IMR-90 (cell line): ENCODE measurements around the gene CTCFL. TPM values are rescaled to one million over a fixed set of nuclear protein-coding genes. Genes with fewer than 3 reads are reported as not detected.

ENCODE experiments used
- ATAC-seq: fragments of 200-7000 bp; cut with Tn5 transposase; 2 replicates; pipeline ENCODE4 v1.9.1; 2020; ENCODE audit warnings: low read depth, mild to moderate bottlenecking, moderate library complexity
- BruUV-seq: library from RNA; stranded (reverse); fragments of 400-500 nt; replicated peaks from 2 replicates; lab custom pipeline; 2021; lab: Mats Ljungman, UMichigan
- CTCF ChIA-PET: fragments of 300-600 bp; formaldehyde crosslinking; extraction: SDS; loops from one replicate; lab custom pipeline; 2021; ENCODE audit warnings: antibody characterized with exemption; lab: Yijun Ruan, JAX
- POLR2A ChIA-PET: fragments of 300-600 bp; sonication (Branson Sonifier 250); formaldehyde crosslinking; loops from one replicate; lab custom pipeline; 2022; ENCODE audit warnings: antibody characterized with exemption; ENCODE audit not compliant: unreplicated experiment; lab: Charles Lee
- DNase-seq: peaks from one replicate; pipeline ENCODE4 v3.0.0; 2013
- H2AFZ ChIP-seq: replicated peaks from 2 replicates; pipeline ENCODE3; 2013; ENCODE audit warnings: low read length, mild to moderate bottlenecking; ENCODE audit not compliant: poor library complexity
- H2AK5ac ChIP-seq: 2 replicates; pipeline ENCODE4 v1.6.1; 2013; ENCODE audit warnings: low read depth, low read length, inconsistent platforms
- H2AK9ac ChIP-seq: replicated peaks from 2 replicates; pipeline ENCODE3; 2013; ENCODE audit warnings: mild to moderate bottlenecking, low read depth, low read length, moderate library complexity; ENCODE audit not compliant: poor library complexity
- H2BK120ac ChIP-seq: 2 replicates; pipeline ENCODE4 v1.6.1; 2013; ENCODE audit warnings: low read depth, low read length, inconsistent platforms
- H2BK15ac ChIP-seq: 3 replicates; pipeline ENCODE4 v1.6.1; 2013; ENCODE audit warnings: low read depth, low read length, inconsistent platforms
- H2BK20ac ChIP-seq: 2 replicates; pipeline ENCODE4 v1.6.1; 2013; ENCODE audit warnings: low read depth, mild to moderate bottlenecking, inconsistent platforms, low read length, moderate library complexity
- H2BK5ac ChIP-seq: 2 replicates; pipeline ENCODE4 v1.6.1; 2013; ENCODE audit warnings: mild to moderate bottlenecking, low read depth, low read length, inconsistent platforms; ENCODE audit not compliant: poor library complexity, severe bottlenecking
- H3K14ac ChIP-seq: replicated peaks from 2 replicates; pipeline ENCODE4 v1.6.1; 2013; ENCODE audit warnings: low read depth, low read length, inconsistent platforms
- H3K18ac ChIP-seq: 2 replicates; pipeline ENCODE4 v1.6.1; 2013; ENCODE audit warnings: low read depth, low read length, control low read depth
- H3K23ac ChIP-seq: 2 replicates; pipeline ENCODE4 v1.6.1; 2013; ENCODE audit warnings: low read depth, low read length, inconsistent platforms
- H3K27ac ChIP-seq: 2 replicates; pipeline ENCODE4 v1.5.1; 2013; ENCODE audit warnings: mild to moderate bottlenecking, control low read depth, low read length; ENCODE audit not compliant: insufficient read depth
- H3K27me3 ChIP-seq: 2 replicates; pipeline ENCODE4 v1.6.1; 2013; ENCODE audit warnings: low read length; ENCODE audit not compliant: control insufficient read depth, insufficient read depth
- H3K36me3 ChIP-seq: 2 replicates; pipeline ENCODE4 v1.6.1; 2013; ENCODE audit warnings: low read length, mixed read lengths; ENCODE audit not compliant: control insufficient read depth, insufficient read depth
- H3K4ac ChIP-seq: 2 replicates; pipeline ENCODE4 v1.6.1; 2013; ENCODE audit warnings: low read depth, low read length, inconsistent platforms
- H3K4me1 ChIP-seq: 2 replicates; pipeline ENCODE4 v1.6.1; 2013; ENCODE audit warnings: low read length, mixed read lengths; ENCODE audit not compliant: control insufficient read depth, insufficient read depth
- H3K4me2 ChIP-seq: 2 replicates; pipeline ENCODE4 v1.6.1; 2013; ENCODE audit warnings: low read depth, mild to moderate bottlenecking, control low read depth, low read length, moderate library complexity
- H3K4me3 ChIP-seq: 2 replicates; pipeline ENCODE4 v1.5.1; 2013; ENCODE audit warnings: low read depth, mild to moderate bottlenecking, control low read depth, low read length, moderate library complexity; ENCODE audit not compliant: insufficient read depth
- H3K56ac ChIP-seq: 2 replicates; pipeline ENCODE4 v1.6.1; 2013; ENCODE audit warnings: low read length, inconsistent platforms; ENCODE audit not compliant: insufficient read depth; ENCODE audit errors: extremely low read depth
- H3K79me1 ChIP-seq, 2 experiments: 2 replicates each; pipeline ENCODE4 v1.6.1; 2013; ENCODE audit warnings: low read length in 2 of 2, inconsistent platforms in 1 of 2, low read depth in 1 of 2
- H3K9ac ChIP-seq: 2 replicates; pipeline ENCODE4 v1.6.1; 2013; ENCODE audit warnings: low read depth, low read length, control low read depth
- H3K9me1 ChIP-seq: 2 replicates; pipeline ENCODE4 v1.6.1; 2013; ENCODE audit warnings: low read length, inconsistent platforms; ENCODE audit not compliant: insufficient read depth
- H3K9me3 ChIP-seq: 2 replicates; pipeline ENCODE4 v1.6.1; 2013; ENCODE audit warnings: low read length; ENCODE audit not compliant: control insufficient read depth, insufficient read depth
- H4K20me1 ChIP-seq: 2 replicates; pipeline ENCODE4 v1.6.1; 2013; ENCODE audit warnings: low read length, inconsistent platforms; ENCODE audit not compliant: insufficient read depth
- H4K5ac ChIP-seq: 2 replicates; pipeline ENCODE4 v1.6.1; 2013; ENCODE audit warnings: mild to moderate bottlenecking, low read depth, low read length, control low read depth
- H4K8ac ChIP-seq, 2 experiments: 2 replicates each; pipeline ENCODE4 v1.6.1; 2013; ENCODE audit warnings: low read depth in 2 of 2, low read length in 2 of 2, control low read depth in 1 of 2, inconsistent platforms in 1 of 2
- H4K91ac ChIP-seq: 2 replicates; pipeline ENCODE4 v1.6.1; 2013; ENCODE audit warnings: low read depth, low read length, inconsistent platforms; ENCODE audit not compliant: insufficient read depth
- MXI1 ChIP-seq: IDR thresholded peaks from 2 replicates; pipeline ENCODE4 v1.6.1; 2012; ENCODE audit warnings: low read depth, mild to moderate bottlenecking, low read length, moderate library complexity, borderline replicate concordance
- SMC3 ChIP-seq: fragments of 150-350 bp; IDR thresholded peaks from 2 replicates; pipeline ENCODE4 v1.6.1; 2016; ENCODE audit warnings: low read depth, mild to moderate bottlenecking, antibody characterized with exemption, low read length, moderate library complexity
- WGBS, 2 experiments: methylation state at CpG; one replicate each; pipeline versions ENCODE4 v1.1.5 to v1.1.7; 2013; ENCODE audit warnings: missing lambda C conversion rate in 2 of 2; ENCODE audit not compliant: insufficient read length in 1 of 2; ENCODE audit errors: extremely low coverage in 2 of 2; 5-methylcytosine and 5-hydroxymethylcytosine counted together
- dilution Hi-C: fragments of 300-500 bp; cut with HindIII; formaldehyde crosslinking; loops from one replicate; pipeline ENCODE4 v1.14.3; 2018; ENCODE audit warnings: low sequenced_read_pairs; ENCODE audit not compliant: unreplicated experiment
- in situ Hi-C: fragments of 300-500 bp; cut with MboI; formaldehyde crosslinking; loops from 3 replicates; pipeline ENCODE4 v1.14.3; 2019; ENCODE audit warnings: low sequenced_read_pairs, inconsistent platforms, mixed read lengths
- intact Hi-C: fragments of 100-400 bp; cut with micrococcal nuclease; formaldehyde crosslinking; loops from 2 replicates; pipeline ENCODE4 v1.10.0; 2022
- polyA plus RNA-seq, 3 experiments: library from polyadenylated mRNA; depleted of rRNA; stranded (reverse); fragments of >200 nt; gene quantifications; 2 replicates each; pipeline ENCODE4 v1.2.3, GENCODE V29; 2012; ENCODE audit warnings: low replicate concordance in 1 of 3
- total RNA-seq: library from RNA; depleted of rRNA; stranded (reverse); fragments of >200 nt; gene quantifications from 2 replicates; pipeline ENCODE4 v1.2.3, GENCODE V29; 2012

The CTCFL gene
- total and polyA plus RNA-seq, 2 of the 4 experiments (the other 2 are of a cell fraction) = not detected

GRCh38 chr20:57553376-57554018, 28.6 kb upstream of the CTCFL start:
- Histone ChIP-seq H3K36me3 (no peaks in the 10 kb centered on the region), H3K56ac (no peak overlapping the region), H3K4me1 (no peaks in the 10 kb centered on the region), H2BK120ac (no peak overlapping the region), H2BK5ac (no peak overlapping the region), H3K4me3 (no peak overlapping the region), H3K14ac (no peak overlapping the region), H4K5ac (no peak overlapping the region), H4K20me1 (no peaks in the 10 kb centered on the region), H3K27ac (no peak overlapping the region), H3K18ac (no peak overlapping the region), H3K4ac (no peak overlapping the region), H3K79me1 (no peaks in the 10 kb centered on the region), H3K9me1 (no peaks in the 10 kb centered on the region), H3K23ac (no peak overlapping the region), H2BK15ac (no peak overlapping the region), H2AK5ac (no peak overlapping the region), H3K4me2 (no peak overlapping the region), H4K91ac (no peak overlapping the region), H3K9me3 (no peaks in the 10 kb centered on the region), H3K27me3 (peaks cover 5% of the 10 kb centered on the region), H4K8ac (no peak overlapping the region), H2BK20ac (no peak overlapping the region), H2AFZ (no peak overlapping the region), H3K9ac (no peak overlapping the region), H2AK9ac (no peak overlapping the region)
- DNase-seq (no peak), ATAC-seq (no peak)
- WGBS, 2 experiments = no CpG with 5 or more reads among the region's 11 CpGs
- ChIA-PET CTCF (interaction anchor here (1.0 kb wide), 1 partner anchor 29 kb away, joined by 3 read pairs; no protein-coding TSS in a partner anchor), POLR2A (no interaction called here)
- TF ChIP-seq SMC3 = no peak
- TF ChIP-seq MXI1 = no peak
- no TSS peak for BruUV-seq
- dilution Hi-C loops (no loop called here), intact Hi-C loops (no loop called here), in situ Hi-C loops (no loop called here)
